Activated naive CD4-positive, alpha-beta T cell treated with anti-CD3 and anti-CD28 coated beads, Interleukin-2, amount 50 U/mL, for 16 hours (primary cell): ENCODE measurements around the gene PTPRJ.
"Not testable (repeated sequence)": the region's sequence is repeated elsewhere in the genome, so short reads cannot be mapped to it uniquely, and the experiment has no call there.

ENCODE experiments used
- DNase-seq: peaks from one replicate; pipeline ENCODE4 v3.0.0-alpha.2; 2020

PTPRJ gene

DNA sequence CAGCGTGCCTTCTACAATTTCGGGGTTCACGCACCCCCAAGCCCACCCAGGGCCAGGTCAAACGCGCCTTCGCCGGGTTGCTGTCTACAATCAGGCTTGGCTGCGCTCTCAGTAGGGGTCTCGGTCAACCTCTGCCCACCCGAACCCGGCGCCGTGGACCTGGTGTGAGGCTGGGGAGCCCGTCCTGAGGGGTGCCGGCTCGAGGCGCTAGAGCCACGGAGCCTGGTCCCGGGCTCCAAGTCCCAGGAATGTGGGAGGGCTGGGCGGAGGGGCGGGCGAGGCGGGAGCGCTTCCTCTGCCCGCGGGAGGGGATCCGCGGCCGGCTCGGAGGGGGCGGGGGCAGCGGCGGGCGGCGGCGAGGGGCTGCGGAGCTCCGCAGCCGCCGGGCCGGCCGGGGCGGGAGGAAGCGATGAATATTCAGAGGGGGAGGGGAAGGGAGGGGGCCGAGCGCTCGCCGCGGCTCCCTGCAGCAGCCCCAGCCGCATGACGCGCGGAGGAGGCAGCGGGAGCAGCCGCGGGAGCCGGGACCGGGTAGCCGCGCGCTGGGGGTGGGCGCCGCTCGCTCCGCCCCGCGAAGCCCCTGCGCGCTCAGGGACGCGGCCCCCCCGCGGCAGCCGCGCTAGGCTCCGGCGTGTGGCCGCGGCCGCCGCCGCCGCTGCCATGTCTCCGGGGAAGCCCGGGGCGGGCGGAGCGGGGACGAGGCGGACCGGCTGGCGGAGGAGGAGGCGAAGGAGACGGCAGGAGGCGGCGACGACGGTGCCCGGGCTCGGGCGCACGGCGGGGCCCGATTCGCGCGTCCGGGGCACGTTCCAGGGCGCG is at the start of gene PTPRJ:
Gene PTPRJ (plus strand): TSS at position 472 of the 819 bp plus-strand sequence. CDS start 354 bp downstream, outside the sequence.
- DNase-seq: peak; percentile 66

DNA sequence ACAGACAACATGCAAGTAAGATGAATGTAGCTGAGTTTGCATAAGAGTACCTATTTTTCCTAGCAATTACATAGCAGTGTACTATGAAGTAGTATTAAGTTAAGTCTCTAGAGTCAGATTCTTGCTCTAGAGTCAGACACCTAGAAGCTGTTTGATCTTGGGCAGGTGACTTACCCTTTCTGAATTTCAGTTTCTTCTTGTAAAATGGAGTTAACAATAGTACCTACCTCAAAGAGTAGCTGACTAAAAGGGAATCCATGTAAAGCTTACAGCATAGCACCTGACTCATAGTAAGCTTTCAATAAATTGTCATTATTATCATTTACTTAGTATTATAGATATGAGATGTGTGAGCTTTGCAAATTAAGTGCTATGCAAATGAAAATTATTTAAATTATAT is 47.8 kb upstream of the PTPRJ start:
- no peak for DNase-seq

DNA sequence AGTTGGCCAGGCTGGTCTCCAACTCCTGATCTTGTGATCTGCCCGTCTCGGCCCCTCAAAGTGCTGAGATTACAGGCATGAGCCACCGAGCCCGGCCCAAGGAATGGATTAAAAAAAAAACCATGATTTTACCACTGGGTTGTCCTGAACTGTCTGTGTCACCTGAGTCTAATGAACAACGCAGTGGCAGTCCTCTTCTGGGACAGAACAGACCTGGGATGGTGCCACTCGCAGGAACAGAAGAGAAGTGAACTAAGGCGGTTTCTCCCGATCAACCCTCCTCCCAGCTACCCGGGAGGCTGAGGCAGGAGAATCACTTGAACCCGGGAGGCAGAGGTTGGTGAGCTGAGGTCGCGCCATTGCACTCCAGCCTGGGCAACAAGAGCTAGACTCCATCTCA is 46.6 kb upstream of the PTPRJ start:
- not testable (repeated sequence) for DNase-seq

DNA sequence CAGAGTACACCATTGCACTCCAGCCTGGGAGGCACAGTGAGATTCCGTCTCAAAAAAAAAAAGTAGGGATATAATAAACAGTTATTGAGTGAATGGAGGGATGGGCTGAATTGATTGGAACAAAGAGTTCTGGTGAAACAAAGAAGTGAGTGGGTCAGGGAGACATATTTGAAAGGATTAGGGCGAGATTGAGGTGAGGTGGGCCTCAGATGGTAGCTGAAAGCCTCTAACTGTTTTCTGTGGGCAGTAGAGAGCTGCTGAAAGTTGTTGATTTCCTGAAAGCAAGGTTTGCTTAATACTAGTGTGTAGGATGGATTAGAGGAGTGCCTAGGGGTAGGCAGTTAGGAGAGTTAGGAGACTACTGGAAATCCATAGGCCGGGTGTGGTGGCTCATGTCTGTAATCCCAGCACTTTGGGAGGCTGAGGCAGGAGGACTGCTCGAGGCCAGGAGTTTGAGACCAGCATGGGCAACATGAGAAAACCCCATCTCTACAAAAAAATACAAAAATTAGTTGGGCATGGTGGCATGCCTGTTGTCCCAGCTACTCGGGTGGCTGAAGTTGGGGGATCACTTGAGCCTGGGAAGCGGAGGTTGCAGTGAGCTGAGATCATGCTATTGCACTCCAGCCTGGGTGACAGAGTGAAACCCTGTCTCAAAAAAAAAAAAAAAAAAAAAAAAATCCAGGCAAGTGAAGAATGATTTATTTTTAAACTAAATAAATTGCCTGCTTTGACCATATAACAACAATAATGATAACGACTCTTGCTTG is 41.4 kb upstream of the PTPRJ start:
- DNase-seq: no peak

DNA sequence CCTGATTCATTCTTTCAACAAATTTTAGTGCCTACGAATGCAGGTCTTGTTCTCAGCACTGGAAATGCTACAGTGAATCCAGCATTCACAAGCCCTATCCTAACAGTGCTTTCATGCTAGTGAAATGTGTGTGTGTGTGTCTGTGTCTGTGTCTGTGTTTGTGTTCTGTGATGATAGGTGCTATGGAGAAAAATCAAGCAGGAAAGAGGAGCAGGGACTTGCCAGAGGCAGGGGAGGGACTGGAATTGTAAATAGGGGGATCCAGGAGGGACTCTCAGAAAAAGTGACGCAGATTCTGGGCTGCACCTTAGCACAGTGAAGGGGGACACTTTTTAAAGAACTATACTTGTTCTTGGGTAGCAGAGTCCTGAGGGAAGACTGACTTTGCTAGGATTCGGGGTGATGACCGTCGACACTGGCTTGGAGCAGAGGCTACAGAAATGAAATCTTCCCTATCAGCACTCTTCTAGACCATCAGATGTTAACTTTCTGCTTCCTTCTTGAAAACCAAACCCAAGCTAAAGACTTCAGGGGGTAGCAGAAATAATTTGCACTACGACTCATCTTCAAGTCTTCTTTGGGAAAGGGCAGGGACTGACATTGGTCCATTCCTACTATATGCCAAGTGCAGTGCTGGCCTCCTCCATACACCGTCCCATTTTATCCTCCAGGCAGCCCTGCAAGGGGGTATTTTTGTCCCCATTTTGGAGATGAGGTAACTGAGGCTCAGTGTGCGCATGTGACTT is 39.3 kb upstream of the PTPRJ start:
- no peak for DNase-seq

DNA sequence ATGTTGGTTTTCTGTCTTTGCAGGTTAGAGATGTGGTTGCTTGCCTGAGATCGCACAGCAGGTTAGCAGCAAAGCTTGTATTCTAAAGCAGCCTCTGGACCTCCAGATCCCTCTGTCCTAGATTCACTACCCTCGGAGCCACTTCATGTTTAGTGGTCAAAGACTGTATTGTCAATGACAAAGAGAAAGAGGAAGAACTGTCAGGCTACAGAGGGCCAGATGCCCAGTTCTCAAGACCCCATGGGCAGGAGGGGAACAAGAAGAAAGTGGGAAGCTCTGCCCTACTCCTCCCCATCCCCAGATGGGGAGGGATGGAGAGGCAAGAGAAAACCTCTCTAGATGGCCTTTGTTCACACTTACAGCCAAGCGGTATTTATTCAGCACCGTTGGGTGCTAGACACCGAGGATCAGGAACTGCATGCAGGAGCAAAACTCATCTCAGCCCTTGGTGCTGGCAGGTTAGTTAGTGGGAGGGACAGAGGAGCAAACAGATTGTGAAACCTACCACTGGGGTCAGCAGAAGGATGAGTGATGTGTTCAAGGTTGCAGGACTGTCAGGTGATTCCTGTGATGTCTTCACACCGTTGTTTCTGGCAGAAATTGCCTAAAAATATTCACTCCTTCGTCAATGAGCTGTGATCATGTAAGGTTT is 38.3 kb upstream of the PTPRJ start:
- no peak for DNase-seq

DNA sequence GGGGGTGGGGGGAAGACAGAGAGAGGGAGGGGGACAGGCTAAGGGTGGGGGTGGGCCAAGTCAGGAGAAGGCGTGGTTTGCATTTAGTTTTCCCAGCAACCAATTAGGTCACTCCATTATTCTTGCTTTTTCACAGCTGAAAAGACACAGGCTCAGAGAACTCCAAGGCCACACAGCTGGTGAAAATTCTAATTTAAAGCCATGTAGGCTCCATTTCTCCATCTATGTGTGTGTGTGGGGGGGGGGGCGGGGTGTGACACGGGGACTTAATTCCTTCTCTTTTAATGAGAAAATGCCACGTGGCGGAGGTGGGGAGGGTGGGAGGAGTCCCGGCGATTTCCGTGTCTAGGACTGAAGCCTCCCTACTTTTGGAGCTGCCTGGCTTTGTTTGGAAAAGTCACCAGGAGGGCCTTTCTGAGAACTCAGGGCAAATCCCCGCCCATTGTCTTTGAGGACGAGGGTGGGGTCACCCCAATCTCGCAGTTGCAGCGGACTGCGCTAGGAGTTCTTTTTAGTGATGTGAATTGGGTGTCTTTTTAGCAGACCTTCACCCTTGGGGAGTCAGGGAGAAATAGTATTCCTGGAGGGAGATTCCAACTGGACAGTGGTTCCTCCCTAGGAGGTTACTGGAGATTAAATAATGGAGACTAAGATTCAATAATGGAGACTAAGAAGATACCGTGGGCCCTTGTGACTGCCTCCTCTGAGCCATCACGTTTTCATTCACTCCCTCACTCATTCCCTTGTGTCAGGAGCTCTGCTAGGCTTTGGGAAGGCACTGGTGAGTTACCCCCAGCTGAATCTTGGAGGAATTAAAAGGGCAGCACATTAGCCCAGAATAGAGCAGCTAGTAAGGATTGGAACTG is 36.4 kb upstream of the PTPRJ start:
- no peak for DNase-seq

DNA sequence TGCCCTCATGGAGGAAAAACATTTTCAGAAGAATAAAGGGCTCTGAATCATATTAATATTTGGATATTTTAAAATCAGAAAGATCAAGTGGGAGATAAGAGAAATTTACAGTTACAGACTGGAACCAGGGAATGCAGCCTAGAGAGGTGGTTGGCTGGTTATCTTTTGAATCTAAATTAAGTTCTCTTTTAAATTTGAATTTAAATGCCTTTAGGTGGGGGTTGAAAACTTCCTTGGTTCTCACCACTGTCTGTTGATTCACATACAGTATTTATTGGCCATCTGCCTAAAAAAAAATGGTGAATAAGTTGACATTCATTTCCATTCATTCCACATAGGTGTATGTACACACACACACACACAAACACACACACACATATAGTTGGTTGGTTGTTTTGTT is 35.7 kb upstream of the PTPRJ start:
- no peak for DNase-seq

DNA sequence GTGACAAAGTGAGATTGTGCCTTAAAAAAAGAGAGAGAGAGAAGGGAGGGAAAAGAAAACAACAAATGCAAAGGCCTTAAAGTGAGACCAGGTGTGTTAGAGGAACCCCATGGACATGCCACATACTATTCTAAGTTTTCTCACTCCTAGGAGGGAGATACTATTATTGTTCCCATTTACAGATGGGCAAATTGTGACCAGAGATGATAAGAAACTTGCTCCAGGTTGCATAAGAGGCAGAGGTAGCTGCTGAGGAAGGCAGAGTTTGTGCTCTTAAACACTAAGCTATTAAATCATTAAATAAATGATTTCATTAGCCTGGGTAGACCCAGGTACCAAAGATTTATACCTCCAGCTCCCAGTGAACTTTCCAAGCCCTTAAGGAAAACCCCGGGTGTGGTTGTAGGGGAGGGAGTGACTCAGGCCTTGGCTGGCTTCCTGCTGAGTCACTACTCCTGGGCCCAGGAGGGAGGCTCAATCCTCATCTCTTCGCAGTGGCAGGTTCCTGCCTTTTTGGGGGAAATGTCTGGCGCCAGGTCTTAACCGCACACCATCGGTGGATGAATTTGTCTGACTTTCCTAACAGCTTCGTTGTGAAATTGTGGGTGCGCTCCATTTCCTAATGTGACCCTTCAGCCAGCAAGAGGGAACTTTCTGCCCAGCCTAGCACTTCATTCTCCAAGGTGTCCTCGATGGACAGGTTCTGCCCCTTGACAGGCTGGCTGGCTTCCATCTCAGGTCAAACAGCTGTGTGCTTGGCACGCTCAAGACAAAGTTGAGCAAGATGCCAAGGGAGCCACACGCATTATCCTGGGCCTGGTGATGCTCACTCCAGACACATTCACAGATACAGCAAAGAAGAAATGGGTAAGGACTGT is 33.4 kb upstream of the PTPRJ start:
- peak; percentile 18 for DNase-seq

DNA sequence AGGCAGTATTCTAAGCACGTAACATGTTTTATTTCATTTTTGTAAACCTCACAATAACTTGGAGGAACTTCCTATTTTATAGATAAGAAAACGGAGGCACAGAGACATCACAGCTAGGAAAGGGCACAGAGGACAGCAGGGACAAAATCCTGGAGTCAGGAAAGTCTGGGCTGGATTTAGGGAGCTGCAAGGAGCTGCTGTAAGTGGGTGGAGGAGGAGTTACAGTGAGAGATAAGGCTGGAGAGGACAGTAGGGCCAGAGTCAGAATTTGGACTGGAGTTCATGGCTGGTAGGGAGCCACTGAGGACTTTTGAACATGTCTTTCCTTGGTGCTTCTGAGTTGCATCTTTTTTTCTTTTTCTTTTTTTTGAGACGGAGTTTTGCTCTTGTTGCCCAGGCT is 32.2 kb upstream of the PTPRJ start:
- DNase-seq: no peak

DNA sequence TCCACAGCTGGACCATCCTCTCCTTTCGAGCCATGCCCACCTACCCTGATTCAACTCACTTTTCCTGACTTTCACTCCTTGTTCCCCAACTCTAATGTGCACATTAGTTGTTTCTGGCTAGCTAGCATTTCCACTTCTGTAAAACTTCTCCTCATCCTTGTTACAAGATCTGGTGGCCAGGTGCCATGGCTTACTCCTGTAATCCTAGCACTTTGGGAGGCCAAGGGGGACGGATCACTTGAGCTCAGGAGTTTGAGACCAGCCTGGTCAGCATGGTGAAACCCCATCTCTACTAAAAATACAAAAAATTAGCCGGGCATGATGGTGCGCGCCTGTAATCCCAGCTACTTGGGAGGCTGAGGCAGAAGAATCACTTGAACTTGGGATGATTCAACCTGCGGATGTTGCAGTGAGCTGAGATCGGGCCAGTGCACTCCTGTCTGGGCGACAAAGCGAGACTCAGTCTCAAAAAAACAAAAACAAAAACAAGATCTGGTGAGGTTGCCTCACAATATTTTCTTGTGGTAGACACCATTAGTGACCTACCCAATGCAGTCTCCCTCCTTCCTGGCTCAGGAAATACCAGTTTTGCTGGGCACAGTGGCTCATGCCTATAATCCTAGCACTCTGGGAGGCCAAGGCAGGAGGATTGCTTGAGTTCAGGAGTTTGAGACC is 31.2 kb upstream of the PTPRJ start:
- DNase-seq: not testable (repeated sequence)

DNA sequence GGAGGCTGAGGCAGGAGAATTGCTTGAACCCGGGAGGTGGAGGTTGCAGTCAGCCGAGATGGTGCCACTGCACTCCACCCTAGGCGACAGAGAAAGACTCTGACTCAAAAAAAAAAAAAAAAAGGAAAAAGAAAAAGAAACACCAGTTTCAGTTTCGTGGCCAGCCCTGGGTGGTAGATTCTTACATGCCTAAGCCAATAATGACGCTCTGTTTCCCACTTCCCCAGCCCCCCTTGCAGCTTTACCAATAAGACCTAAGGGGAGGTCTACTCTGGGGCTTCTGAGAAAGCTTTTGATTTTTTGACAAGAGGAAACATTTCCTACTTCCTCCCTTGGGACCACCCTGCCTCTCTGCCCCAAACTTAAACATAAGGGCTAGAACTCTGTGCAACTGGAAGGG is 30.0 kb upstream of the PTPRJ start:
- peak; percentile 70 for DNase-seq

DNA sequence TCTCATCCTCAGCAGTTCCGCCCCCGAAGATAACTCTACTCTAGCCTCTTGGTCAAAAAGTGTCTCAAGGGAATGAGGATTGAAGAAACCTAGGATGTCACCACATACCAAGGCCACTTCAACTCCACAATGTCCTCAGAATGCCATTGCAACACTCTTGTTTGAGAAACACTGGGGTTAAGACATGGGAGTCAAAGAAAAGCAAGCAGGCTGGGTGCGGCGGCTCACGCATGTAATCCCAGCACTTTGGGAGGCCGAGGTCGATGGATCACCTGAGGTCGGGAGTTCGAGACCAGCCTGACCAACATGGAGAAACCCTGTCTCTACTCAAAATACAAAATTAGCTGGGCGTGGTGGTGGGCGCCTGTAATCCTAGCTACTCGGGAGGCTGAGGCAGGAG is 28.9 kb upstream of the PTPRJ start:
- DNase-seq: not testable (repeated sequence)

DNA sequence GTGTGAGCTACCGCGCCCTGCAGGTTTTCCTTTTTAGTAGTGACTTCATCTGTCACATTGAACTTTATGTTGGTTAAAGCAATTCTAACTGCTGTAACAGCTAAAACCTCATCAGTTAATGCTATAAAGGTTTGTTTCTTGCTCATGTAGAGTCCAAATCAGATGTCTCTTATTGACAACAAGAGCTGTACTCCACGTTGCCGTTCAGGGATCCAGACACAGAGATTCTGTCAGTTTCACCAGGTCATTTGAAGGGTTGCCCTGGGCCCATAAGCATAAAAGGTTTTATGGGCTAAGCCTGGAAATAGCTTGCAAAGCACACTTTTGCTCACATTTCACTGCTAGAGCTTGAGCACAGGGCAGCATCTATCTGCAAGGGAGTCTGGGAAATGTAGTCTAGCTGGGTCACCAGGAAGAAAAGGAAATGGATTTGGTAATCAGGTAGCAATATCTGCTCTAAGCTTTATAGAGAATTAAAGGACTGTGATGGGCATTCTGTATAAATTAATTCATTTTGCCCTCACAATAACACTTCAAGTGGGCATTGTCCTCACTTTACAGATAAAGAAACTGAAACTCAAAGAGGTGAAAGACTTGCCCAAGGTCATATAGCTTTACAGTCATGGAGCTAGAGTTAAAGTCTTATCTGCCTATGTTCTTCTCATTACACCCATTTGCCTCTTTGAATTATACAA is 25.2 kb upstream of the PTPRJ start:
- no peak for DNase-seq

DNA sequence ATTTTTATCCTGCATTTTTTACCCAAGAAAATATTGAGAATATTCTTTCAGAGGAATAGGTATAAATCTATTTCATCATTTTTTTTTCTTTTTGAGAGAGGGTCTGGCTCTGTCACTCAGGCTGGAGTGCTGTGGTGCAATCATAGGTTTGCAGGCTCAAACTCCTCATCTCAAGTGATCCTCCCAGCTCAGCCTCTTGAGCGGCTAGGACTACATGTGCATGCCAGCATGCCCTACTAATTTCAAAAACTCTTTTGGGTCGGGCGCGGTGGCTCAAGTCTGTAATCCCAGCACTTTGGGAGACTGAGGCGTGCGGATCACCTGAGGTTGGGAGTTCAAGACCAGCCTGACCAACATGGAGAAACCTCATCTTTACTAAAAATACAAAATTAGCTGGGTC is 20.3 kb upstream of the PTPRJ start:
- DNase-seq: no peak

DNA sequence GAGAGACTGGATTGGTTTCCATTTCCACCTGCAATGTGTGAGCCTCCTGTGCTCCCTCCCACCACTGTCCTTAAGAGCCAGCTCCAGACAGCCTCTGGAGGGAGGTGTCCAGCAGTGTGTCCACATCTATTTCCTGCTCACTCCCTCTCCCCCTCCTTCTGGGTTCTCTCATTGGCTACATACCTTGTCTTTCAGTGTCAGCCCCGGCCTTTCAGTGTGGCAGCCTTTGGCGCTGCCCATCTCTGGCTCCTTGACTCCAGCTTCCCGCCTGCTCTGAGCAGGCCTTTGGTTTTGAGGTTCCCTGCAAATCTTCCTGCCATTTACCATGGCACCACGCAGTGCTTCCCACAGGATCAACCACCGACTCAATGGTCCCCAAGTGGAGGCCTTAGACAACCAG is 19.0 kb upstream of the PTPRJ start:
- no peak for DNase-seq

DNA sequence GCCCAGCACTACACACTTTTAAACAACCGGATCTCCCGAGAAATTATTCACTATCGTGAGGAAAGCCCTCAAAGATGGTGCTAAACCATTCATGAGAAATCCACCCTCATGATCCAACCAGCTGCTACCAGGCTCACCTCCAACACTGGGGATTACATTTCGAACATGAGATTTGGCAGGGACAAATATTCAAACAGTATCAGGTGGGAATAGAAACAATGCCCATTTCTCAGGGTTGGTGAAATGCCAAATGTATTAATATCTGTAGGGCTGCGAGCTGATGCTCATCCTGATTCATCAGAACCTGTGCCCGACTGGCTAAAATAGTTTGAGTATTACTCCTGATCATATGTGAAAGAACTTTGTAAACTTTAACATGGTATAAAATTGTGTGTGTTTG is 15.8 kb upstream of the PTPRJ start:
- no peak for DNase-seq

DNA sequence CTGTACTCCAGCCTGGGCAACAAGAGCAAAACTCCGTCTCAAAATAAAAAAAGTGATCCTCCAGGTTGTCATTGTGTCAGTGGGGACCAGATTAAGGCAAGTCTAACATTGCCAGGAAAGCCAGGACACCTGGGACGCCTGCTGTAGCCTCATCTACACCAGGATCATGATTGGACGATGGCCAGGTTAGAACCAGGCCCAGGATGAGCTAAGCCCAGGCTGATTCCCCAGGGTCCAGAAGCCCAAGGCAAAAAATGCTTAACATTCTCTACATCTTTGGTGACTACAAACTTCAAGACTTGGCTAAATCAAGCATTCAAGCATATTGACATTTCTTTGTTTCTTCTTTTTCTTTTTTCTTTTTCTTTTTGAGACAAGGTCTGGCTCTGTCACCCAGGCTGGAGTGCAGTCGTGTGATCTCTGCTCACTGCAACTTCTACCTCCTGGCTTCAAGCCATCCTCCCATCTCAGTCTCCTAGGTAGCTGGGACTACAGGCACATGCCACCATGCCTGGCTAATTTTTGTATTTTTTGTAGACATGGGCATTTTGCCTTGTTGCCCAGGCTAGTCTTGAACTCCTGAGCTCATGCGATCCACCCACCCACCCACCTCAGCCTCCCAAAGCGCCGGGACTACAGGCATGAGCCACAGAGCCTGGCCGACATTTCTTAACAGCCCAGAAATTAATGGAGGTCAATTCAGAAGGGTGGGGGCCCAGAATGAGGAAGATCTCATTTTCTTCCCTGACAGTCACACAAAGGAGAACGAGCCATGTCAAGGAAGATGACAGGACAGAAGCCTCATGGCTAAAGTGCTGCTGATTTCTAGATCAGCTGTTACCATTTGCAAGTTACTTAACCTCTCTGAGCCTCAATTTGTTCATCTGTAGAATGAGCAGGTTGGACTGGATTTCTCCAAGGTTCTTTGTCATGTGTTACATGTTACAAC is 12.5 kb upstream of the PTPRJ start:
- DNase-seq: no peak

DNA sequence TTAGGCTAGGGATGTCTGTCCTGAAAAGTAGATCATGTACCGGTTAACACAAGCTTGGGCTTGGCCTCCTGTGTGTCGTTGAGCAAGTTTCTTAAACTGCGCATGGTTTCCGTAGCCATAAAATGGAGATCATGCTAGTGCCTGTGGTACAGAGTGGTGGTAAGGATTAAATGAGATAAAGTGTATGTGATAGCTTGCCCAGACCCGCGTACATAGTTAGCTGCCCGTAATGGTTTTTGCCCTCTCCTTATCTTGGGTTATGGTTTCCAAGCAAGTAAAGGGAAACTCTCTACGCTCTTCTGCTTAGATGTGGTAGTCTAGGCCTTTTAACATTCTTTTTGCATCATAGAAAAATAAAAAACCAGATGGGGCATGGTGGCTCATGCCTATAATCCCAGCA is 11.0 kb upstream of the PTPRJ start:
- DNase-seq: no peak
